ENCODE data around the gene RGL1.
"Not testable (repeated sequence)": the region's sequence is repeated elsewhere in the genome, so short reads cannot be mapped to it uniquely, and the experiment has no call there.

The RGL1 gene

GRCh38 chr1:183804916-183805841 is at the start of gene RGL1:
Gene RGL1, plus strand, starts transcription at chr1:183805120. Its CDS starts 178 bp downstream, at chr1:183805298.
- DNase-seq (ENCODE audit: low read depth): no peak

GRCh38 chr1:183756326-183756725 is 48.6 kb upstream of the RGL1 start:
- no peak for DNase-seq (ENCODE audit: low read depth)

- no peak for DNase-seq (ENCODE audit: low read depth)
Measured at GRCh38 chr1:183757061-183757460, 47.9 kb upstream of the RGL1 start.

GRCh38 chr1:183758913-183759312 is 46.0 kb upstream of the RGL1 start:
- DNase-seq (ENCODE audit: low read depth): no peak

- no peak for DNase-seq (ENCODE audit: low read depth)
Measured at GRCh38 chr1:183760661-183761060, 44.3 kb upstream of the RGL1 start.

GRCh38 chr1:183761871-183762270 is 43.0 kb upstream of the RGL1 start:
- no peak for DNase-seq (ENCODE audit: low read depth)

- not testable (repeated sequence) for DNase-seq (ENCODE audit: low read depth)
Measured at GRCh38 chr1:183762856-183763255, 42.1 kb upstream of the RGL1 start.

GRCh38 chr1:183764981-183765380 is 39.9 kb upstream of the RGL1 start:
- no peak for DNase-seq (ENCODE audit: low read depth)

- DNase-seq (ENCODE audit: low read depth): no peak
Measured at GRCh38 chr1:183769956-183770815, 34.7 kb upstream of the RGL1 start.

GRCh38 chr1:183770816-183771128 is 34.1 kb upstream of the RGL1 start:
- no peak for DNase-seq (ENCODE audit: low read depth)

- no peak for DNase-seq (ENCODE audit: low read depth)
Measured at GRCh38 chr1:183773482-183774274, 31.2 kb upstream of the RGL1 start.

- no peak for DNase-seq (ENCODE audit: low read depth)
Measured at GRCh38 chr1:183774938-183775337, 30.0 kb upstream of the RGL1 start.

- no peak for DNase-seq (ENCODE audit: low read depth)
Measured at GRCh38 chr1:183776731-183777130, 28.2 kb upstream of the RGL1 start.

- DNase-seq (ENCODE audit: low read depth): no peak
Measured at GRCh38 chr1:183777328-183777727, 27.6 kb upstream of the RGL1 start.

GRCh38 chr1:183778045-183778444 is 26.9 kb upstream of the RGL1 start:
- no peak for DNase-seq (ENCODE audit: low read depth)

- no peak for DNase-seq (ENCODE audit: low read depth)
Measured at GRCh38 chr1:183778568-183779433, 26.1 kb upstream of the RGL1 start.

- no peak for DNase-seq (ENCODE audit: low read depth)
Measured at GRCh38 chr1:183780159-183780558, 24.8 kb upstream of the RGL1 start.

GRCh38 chr1:183780757-183781156 is 24.2 kb upstream of the RGL1 start:
- no peak for DNase-seq (ENCODE audit: low read depth)

- no peak for DNase-seq (ENCODE audit: low read depth)
Measured at GRCh38 chr1:183783342-183783741, 21.6 kb upstream of the RGL1 start.

GRCh38 chr1:183783767-183784637 is 20.9 kb upstream of the RGL1 start:
- DNase-seq (ENCODE audit: low read depth): peak; percentile 77

Data from fibroblast of the conjunctiva (primary cell).